Esophagus muscularis mucosa (tissue), 3 donors: ENCODE data around the gene KIF26B.

ENCODE experiments used
- CTCF ChIP-seq, 3 experiments: fragments of 200-600 bp in 2 of 3; fragments of 450-650 bp in 1 of 3; sonication (generic) in 2 of 3; IDR thresholded peaks; one replicate each; pipeline ENCODE4 v1.5.1; 2017 to 2019; ENCODE audit warnings: antibody characterized with exemption in 3 of 3, mild to moderate bottlenecking in 2 of 3, moderate library complexity in 1 of 3
- POLR2A ChIP-seq: fragments of 450-650 bp; IDR thresholded peaks from one replicate; pipeline ENCODE4 v1.6.1; 2017; ENCODE audit warnings: antibody characterized with exemption, moderate library complexity, mild to moderate bottlenecking, low read depth
- POLR2AphosphoS5 ChIP-seq, 2 donors: sonication (generic); formaldehyde crosslinking; IDR thresholded peaks; one replicate each; pipeline ENCODE4 v1.6.1; 2017; ENCODE audit warnings: antibody characterized with exemption in 2 of 2

- TF ChIP-seq CTCF (IDR thresholded peaks at IDR 0.05), result no peak
- no peak for TF ChIP-seq POLR2A
- no peak for TF ChIP-seq POLR2AphosphoS5 (IDR thresholded peaks at IDR 0.05)
These were observed 277.6 kb downstream of the KIF26B start for GRCh38 chr1:245432228-245432875.
